ENCODE data around the gene TTLL10.

DNA sequence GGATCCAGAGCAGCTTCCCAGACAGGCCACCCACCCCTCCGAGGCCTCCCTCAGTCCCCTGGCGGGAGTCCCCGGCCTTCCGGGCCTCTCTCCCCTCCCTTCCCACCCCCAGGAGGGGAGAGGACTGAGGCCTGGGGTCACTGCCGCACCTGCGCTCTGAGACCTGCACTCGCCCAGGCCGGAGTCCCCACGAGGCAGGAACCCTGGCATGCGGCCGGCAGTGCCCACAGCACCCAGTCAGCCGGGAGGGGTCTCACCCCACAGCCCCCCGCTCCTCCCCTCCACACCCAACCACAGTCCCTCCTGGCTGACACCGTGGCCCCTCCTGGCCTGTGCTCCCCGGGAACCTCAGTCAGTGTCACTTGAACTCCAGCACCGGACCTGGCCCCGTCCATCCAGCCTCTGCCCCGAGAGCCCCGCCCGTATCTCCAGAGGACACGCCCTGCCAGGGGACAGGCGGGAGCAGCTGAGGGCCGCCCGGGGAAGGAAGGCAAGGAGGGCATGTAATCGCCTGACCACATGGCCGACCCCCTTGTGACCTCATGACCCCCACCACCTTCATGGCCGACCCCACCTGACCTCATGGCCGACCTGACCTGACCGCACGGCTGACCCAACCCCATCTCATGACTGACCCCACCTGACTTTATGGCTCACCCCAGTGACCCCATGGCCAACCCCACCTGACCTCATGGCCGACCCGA is 28.7 kb upstream of the TTLL10 start:
- TF ChIP-seq POLR2A (IDR thresholded peaks at IDR 0.05; ENCODE audit: low read length) = no peak
- TF ChIP-seq GATA1 (IDR thresholded peaks at IDR 0.05; ENCODE audit: low read depth, low read length) = no peak
